Sigmoid colon (tissue), 7 donors: ENCODE results near the gene F10. TPM values are rescaled to one million over a fixed set of nuclear protein-coding genes. Genes with fewer than 3 reads are reported as not detected.

ENCODE experiments used
- DNase-seq: peaks from one replicate; pipeline ENCODE4 v3.0.0-alpha.2; 2019
- H3K27ac ChIP-seq, 4 donors: fragments of 200-600 bp; sonication (generic); one replicate each; pipeline ENCODE4 v1.5.1; 2016 to 2019; ENCODE audit warnings: mild to moderate bottlenecking in 1 of 4
- H3K27me3 ChIP-seq, 3 donors: fragments of 200-600 bp; sonication (generic); one replicate each; pipeline ENCODE4 v1.5.1; 2019; ENCODE audit warnings: mild to moderate bottlenecking in 1 of 3
- H3K36me3 ChIP-seq, 4 donors: fragments of 200-600 bp; sonication (generic); one replicate each; pipeline ENCODE4 v1.5.1; 2016 to 2019
- H3K4me1 ChIP-seq, 4 donors: fragments of 200-600 bp; sonication (generic); one replicate each; pipeline ENCODE4 v1.5.1; 2017 to 2019
- H3K4me3 ChIP-seq, 4 donors: fragments of 200-600 bp; sonication (generic); one replicate each; pipeline ENCODE4 v1.5.1; 2017 to 2019; ENCODE audit warnings: mild to moderate bottlenecking in 2 of 4, moderate library complexity in 1 of 4
- H3K9me3 ChIP-seq, 4 donors: fragments of 200-600 bp in 3 of 4; sonication (generic) in 3 of 4; one replicate each; pipeline versions ENCODE4 v1.5.1 to v1.6.1; 2013 to 2019
- EP300 ChIP-seq, 4 donors: sonication (generic); formaldehyde crosslinking; IDR thresholded peaks; one replicate each; pipeline ENCODE4 v1.6.1; 2017; ENCODE audit warnings: antibody characterized with exemption in 4 of 4
- POLR2A ChIP-seq, 2 donors: fragments of 450-650 bp; IDR thresholded peaks; one replicate each; pipeline ENCODE4 v1.6.1; 2016; ENCODE audit warnings: antibody characterized with exemption in 2 of 2, mild to moderate bottlenecking in 2 of 2, moderate library complexity in 2 of 2
- POLR2AphosphoS5 ChIP-seq, 4 donors: sonication (generic); formaldehyde crosslinking; IDR thresholded peaks; one replicate each; pipeline ENCODE4 v1.6.1; 2017; ENCODE audit warnings: antibody characterized with exemption in 4 of 4
- WGBS, 2 donors: extraction: QIAGEN DNeasy Blood & Tissue Kit; methylation state at CpG; one replicate each; pipeline ENCODE4 v1.1.7; 2013; 5-methylcytosine and 5-hydroxymethylcytosine counted together
- intact Hi-C: fragments of 100-400 bp; cut with DNase I; formaldehyde crosslinking; loops from one replicate; pipeline ENCODE4 v1.15.1; 2023
- polyA plus RNA-seq, 3 donors: library from polyadenylated mRNA; stranded (reverse); fragments of 200-250 nt; gene quantifications; one replicate each; pipeline ENCODE4 v1.2.3, GENCODE V29; 2013
- total RNA-seq, 4 donors: library from RNA; depleted of rRNA; stranded (reverse); fragments of >200 nt; gene quantifications; one replicate each; pipeline ENCODE4 v1.1.0, GENCODE V29; 2016
- TF ChIP-seq, protein P1 (sequence below), 4 experiments: fragments of 450-650 bp in 3 of 4; fragments of 200-600 bp in 1 of 4; IDR thresholded peaks; one replicate each; pipeline ENCODE4 v1.5.1; 2016 to 2019; ENCODE audit warnings: antibody characterized with exemption in 4 of 4, mild to moderate bottlenecking in 3 of 4, moderate library complexity in 2 of 4
- donor health status: healthy with polysubstance abuse.
- donor health status: Bipolar disorder and iron deficiency.
- donor health status: healthy.

Gene F10
- total and polyA plus RNA-seq, 7 donors: 2.4 to 10.0 (median 4.9) TPM; not detected in 1

DNA sequence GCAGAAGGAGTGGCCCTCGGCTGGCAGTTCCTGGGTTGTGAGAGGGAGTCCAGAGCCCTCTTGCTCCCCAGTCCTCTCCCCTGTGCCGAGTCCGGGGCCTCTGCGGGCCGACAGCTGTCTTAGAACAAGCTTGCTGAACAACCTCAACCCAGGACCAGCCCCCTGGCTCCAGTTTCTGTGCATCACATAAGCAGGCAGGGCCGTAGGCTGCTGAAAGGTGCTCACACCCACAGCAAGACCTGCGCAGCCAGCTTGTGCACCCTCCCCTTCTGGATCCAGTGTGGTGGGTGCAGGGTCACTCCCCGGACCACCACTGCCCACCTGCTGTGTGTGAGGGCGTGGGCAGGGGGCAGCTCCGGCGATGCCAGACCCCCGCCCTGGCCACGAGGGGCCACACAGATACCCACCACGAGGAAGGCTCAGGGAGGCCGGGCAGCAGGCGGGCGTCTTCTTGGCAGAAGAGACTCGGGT, 42.2 kb upstream of the F10 start:
- no peaks in the 10 kb centered on the region for H3K36me3 ChIP-seq
- DNase-seq: no peak
- TF ChIP-seq EP300 (IDR thresholded peaks at IDR 0.05): no peak
- TF ChIP-seq POLR2A (IDR thresholded peaks at IDR 0.05): no peak
- no peak for TF ChIP-seq POLR2AphosphoS5 (IDR thresholded peaks at IDR 0.05)
- TF ChIP-seq, protein P1, sequence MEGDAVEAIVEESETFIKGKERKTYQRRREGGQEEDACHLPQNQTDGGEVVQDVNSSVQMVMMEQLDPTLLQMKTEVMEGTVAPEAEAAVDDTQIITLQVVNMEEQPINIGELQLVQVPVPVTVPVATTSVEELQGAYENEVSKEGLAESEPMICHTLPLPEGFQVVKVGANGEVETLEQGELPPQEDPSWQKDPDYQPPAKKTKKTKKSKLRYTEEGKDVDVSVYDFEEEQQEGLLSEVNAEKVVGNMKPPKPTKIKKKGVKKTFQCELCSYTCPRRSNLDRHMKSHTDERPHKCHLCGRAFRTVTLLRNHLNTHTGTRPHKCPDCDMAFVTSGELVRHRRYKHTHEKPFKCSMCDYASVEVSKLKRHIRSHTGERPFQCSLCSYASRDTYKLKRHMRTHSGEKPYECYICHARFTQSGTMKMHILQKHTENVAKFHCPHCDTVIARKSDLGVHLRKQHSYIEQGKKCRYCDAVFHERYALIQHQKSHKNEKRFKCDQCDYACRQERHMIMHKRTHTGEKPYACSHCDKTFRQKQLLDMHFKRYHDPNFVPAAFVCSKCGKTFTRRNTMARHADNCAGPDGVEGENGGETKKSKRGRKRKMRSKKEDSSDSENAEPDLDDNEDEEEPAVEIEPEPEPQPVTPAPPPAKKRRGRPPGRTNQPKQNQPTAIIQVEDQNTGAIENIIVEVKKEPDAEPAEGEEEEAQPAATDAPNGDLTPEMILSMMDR (IDR thresholded peaks at IDR 0.05): no peak
- no peaks in the 10 kb centered on the region for H3K9me3 ChIP-seq
- H3K4me3 ChIP-seq: no peak overlapping the region
- H3K27me3 ChIP-seq: peaks cover 0 to 4% (median 0%) of the 10 kb centered on the region in 3 donors
- no peaks in the 10 kb centered on the region for H3K4me1 ChIP-seq
- H3K27ac ChIP-seq: no peak overlapping the region
- WGBS, 2 donors: 90 to 92% methylated on average over 18 of the region's 18 CpGs
- intact Hi-C loops: no loop called here

GRCh38 chr13:113080901-113081521, 41.6 kb upstream of the F10 start:
- Histone ChIP-seq H3K36me3 (no peaks in the 10 kb centered on the region), H3K27ac (no peak overlapping the region), H3K9me3 (no peaks in the 10 kb centered on the region), H3K27me3 (peaks cover 0 to 4% (median 0%) of the 10 kb centered on the region in 3 donors), H3K4me1 (no peaks in the 10 kb centered on the region), H3K4me3 (no peak overlapping the region)
- TF ChIP-seq EP300 (IDR thresholded peaks at IDR 0.05): no peak
- no peak for TF ChIP-seq POLR2AphosphoS5 (IDR thresholded peaks at IDR 0.05)
- TF ChIP-seq, protein P1 (IDR thresholded peaks at IDR 0.05): no peak
- TF ChIP-seq POLR2A (IDR thresholded peaks at IDR 0.05): no peak
- no peak for DNase-seq
- intact Hi-C loops: no loop called here
- WGBS, 2 donors: 90% methylated on average over 25 of the region's 25 CpGs

DNA sequence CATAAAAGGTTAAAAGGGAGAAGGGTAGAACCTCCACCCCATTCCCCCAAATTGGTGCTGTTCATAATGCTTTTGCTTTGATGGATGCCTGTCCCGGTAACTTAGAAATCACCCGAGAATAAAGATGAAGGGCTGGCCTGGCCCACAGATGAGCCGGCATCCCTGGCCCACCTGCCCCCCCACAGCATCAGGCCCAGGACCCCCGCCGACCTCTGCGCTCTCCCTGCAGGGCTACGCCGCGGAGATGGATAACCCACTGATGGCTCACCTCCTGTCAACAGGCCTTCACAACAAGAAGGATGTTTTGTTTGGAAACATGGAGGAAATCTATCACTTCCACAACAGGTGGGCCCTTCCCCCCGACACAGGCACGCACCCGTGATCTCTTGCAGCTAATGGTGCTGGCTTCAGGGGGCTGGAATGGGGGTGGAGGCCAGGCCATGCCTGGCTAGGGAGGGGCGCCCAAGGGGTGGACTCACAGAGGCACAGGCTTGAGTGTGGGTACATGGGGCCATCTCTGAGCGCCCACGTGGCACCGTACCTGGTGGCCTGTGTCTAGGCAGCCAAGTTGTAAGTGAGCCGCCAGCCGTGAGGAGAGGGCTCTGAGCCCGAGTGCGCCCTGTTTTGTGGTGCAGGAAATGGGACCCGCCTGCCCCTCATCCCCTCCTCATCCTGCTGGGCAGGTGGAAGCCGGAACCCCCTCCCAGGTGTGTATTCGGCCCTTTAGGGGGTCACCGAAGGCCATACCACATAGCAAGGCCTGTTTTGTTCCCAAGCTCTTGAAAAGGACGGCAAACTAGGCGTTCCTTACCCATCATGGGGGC, 40.2 kb upstream of the F10 start:
- 91 to 92% methylated on average over 26 of the region's 26 CpGs for WGBS, 2 donors
- Histone ChIP-seq H3K4me1 (no peaks in the 10 kb centered on the region), H3K27ac (no peak overlapping the region), H3K36me3 (no peaks in the 10 kb centered on the region), H3K9me3 (no peaks in the 10 kb centered on the region), H3K27me3 (peaks cover 0 to 10% (median 0%) of the 10 kb centered on the region in 3 donors), H3K4me3 (no peak overlapping the region)
- intact Hi-C loops: no loop called here
- TF ChIP-seq POLR2A (IDR thresholded peaks at IDR 0.05) (no peak), POLR2AphosphoS5 (IDR thresholded peaks at IDR 0.05) (no peak), EP300 (IDR thresholded peaks at IDR 0.05) (no peak)
- TF ChIP-seq, protein P1 (IDR thresholded peaks at IDR 0.05): no peak
- DNase-seq: no peak

DNA sequence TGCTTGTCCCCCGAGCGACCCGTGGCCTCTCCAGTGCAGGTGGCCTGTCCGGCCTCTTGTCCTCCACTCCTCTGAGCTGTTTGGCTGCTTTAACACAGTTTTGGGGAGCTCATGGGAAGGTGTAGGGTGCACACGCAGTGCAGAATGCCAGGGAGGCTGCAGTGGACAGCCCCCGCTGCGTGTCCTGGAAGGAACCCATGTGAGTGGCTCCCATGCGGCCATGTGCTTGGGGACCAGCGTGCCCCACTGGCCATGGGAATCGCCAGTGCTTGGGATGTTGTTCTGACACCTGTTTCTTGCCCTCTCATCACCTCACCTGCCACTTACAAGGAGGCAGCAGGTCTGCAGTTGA, 39.6 kb upstream of the F10 start:
- intact Hi-C loops: no loop called here
- no peak for DNase-seq
- 88 to 92% methylated on average over 10 of the region's 10 CpGs for WGBS, 2 donors
- Histone ChIP-seq H3K27me3 (peaks cover 0 to 10% (median 0%) of the 10 kb centered on the region in 3 donors), H3K9me3 (no peaks in the 10 kb centered on the region), H3K36me3 (no peaks in the 10 kb centered on the region), H3K4me3 (no peak overlapping the region), H3K4me1 (no peaks in the 10 kb centered on the region), H3K27ac (no peak overlapping the region)
- no peak for TF ChIP-seq EP300 (IDR thresholded peaks at IDR 0.05)
- no peak for TF ChIP-seq POLR2AphosphoS5 (IDR thresholded peaks at IDR 0.05)
- TF ChIP-seq POLR2A (IDR thresholded peaks at IDR 0.05): no peak
- TF ChIP-seq, protein P1 (IDR thresholded peaks at IDR 0.05): no peak
